ENCODE results near the gene LHX1.

GRCh38 chr17:36980280-36980761 lies 43.0 kb downstream of the LHX1 start:
- TF ChIP-seq EP300 (IDR thresholded peaks at IDR 0.05) (no peak), CTCF (IDR thresholded peaks at IDR 0.05) (no peak)
